K562 (cell line): ENCODE results near the gene HAPLN1. TPM values are rescaled to one million over a fixed set of nuclear protein-coding genes. Genes with fewer than 3 reads are reported as not detected.

ENCODE experiments used
- ATAC-seq: fragments of 200-7000 bp; cut with Tn5 transposase; 3 replicates; pipeline ENCODE4 v1.9.1; 2020; ENCODE audit warnings: moderate library complexity
- BruUV-seq: library from RNA; stranded (reverse); fragments of 400-500 nt; replicated peaks from 2 replicates; lab custom pipeline; 2021; lab: Mats Ljungman, UMichigan
- CTCF ChIA-PET: fragments of 300-600 bp; formaldehyde crosslinking; extraction: SDS; loops from one replicate; lab custom pipeline; 2021; ENCODE audit warnings: low intra/inter-chr PET ratio; lab: Yijun Ruan, JAX
- POLR2A ChIA-PET: fragments of 300-600, 350-650 bp; sonication (Branson Sonifier 250); formaldehyde crosslinking; extraction: SDS; loops from one replicate; lab custom pipeline; 2021; ENCODE audit warnings: antibody characterized with exemption, inconsistent platforms; lab: Yijun Ruan, JAX
- DNase-seq, 4 experiments: peaks; one replicate each; pipeline versions ENCODE4 v3.0.0 to v3.0.0-alpha.2; 2011 to 2018; ENCODE audit warnings: low spot score in 3 of 4, mixed read lengths in 3 of 4; ENCODE audit errors: extremely low read depth in 1 of 4
- FAIRE-seq: peaks from 2 replicates; lab custom pipeline; 2011; peaks lifted over from hg19 to GRCh38; lab: Jason Lieb, UNC
- H2AFZ ChIP-seq: 2 replicates; pipeline ENCODE4 v1.6.0; 2011; ENCODE audit warnings: low read depth, low read length, control low read depth, inconsistent platforms
- H3K27ac ChIP-seq: fragments of 200-600 bp; 3 replicates; pipeline ENCODE4 v1.8.0; 2011; ENCODE audit warnings: low read depth, mild to moderate bottlenecking, control low read depth, inconsistent platforms, low read length, moderate library complexity, mixed read lengths; ENCODE audit errors: extremely low read depth
- H3K27me3 ChIP-seq, 2 experiments: fragments of 300-600 bp in 1 of 2; 2 replicates in 1 of 2; 3 replicates in 1 of 2; pipeline versions ENCODE4 v1.6.0 to v1.8.0; 2011; ENCODE audit warnings: inconsistent platforms in 2 of 2, low read length in 2 of 2, mild to moderate bottlenecking in 1 of 2, mixed read lengths in 1 of 2, moderate library complexity in 1 of 2; ENCODE audit not compliant: control insufficient read depth in 2 of 2, insufficient read depth in 2 of 2
- H3K36me3 ChIP-seq: fragments of 300-600 bp; 3 replicates; pipeline ENCODE4 v1.8.0; 2011; ENCODE audit warnings: mild to moderate bottlenecking, low read length, inconsistent platforms; ENCODE audit not compliant: control insufficient read depth, insufficient read depth
- H3K4me1 ChIP-seq, 2 experiments: fragments of 200-600 bp in 1 of 2; replicated peaks in 1 of 2; 2 replicates in 1 of 2; 3 replicates in 1 of 2; pipeline versions ENCODE4 v1.5.1 to v1.8.0; 2011; ENCODE audit warnings: inconsistent platforms in 2 of 2, low read length in 2 of 2, mild to moderate bottlenecking in 1 of 2, mixed read lengths in 1 of 2, moderate library complexity in 1 of 2; ENCODE audit not compliant: control insufficient read depth in 2 of 2, insufficient read depth in 2 of 2
- H3K4me2 ChIP-seq: 2 replicates; pipeline ENCODE4 v1.6.1; 2011; ENCODE audit warnings: low read length, control low read depth, inconsistent platforms, mixed read lengths; ENCODE audit not compliant: insufficient read depth
- H3K4me3 ChIP-seq: fragments of 200-600 bp; sonication (generic), shearing (Covaris generic); 2 replicates; pipeline ENCODE4 v1.5.1; 2016; ENCODE audit warnings: control low read depth, inconsistent platforms
- H3K79me2 ChIP-seq: fragments of 200-600 bp; 3 replicates; pipeline ENCODE4 v1.8.0; 2011; ENCODE audit warnings: low read length, inconsistent platforms; ENCODE audit not compliant: control insufficient read depth, insufficient read depth
- H3K9ac ChIP-seq, 2 experiments: 2 replicates each; pipeline versions ENCODE4 v1.6.0 to v1.6.1; 2011; ENCODE audit warnings: low read depth in 2 of 2, low read length in 2 of 2, control low read depth in 1 of 2, inconsistent platforms in 1 of 2, mild to moderate bottlenecking in 1 of 2, mixed read lengths in 1 of 2; ENCODE audit not compliant: insufficient read depth in 1 of 2
- H3K9me1 ChIP-seq: one replicate; pipeline ENCODE4 v1.6.0; 2011; ENCODE audit warnings: inconsistent platforms, mild to moderate bottlenecking, low read length, moderate library complexity; ENCODE audit not compliant: control insufficient read depth, insufficient read depth
- H3K9me3 ChIP-seq: replicated peaks from 2 replicates; pipeline ENCODE4 v1.5.1; 2011; ENCODE audit warnings: low read depth, low read length, inconsistent platforms; ENCODE audit not compliant: control insufficient read depth, insufficient read depth
- H4K20me1 ChIP-seq: replicated peaks from 2 replicates; pipeline ENCODE4 v1.6.1; 2011; ENCODE audit warnings: low read length, inconsistent platforms, mixed read lengths; ENCODE audit not compliant: control insufficient read depth, insufficient read depth
- ATF7 ChIP-seq: fragments of 450-650 bp; IDR thresholded peaks from 2 replicates; pipeline ENCODE4 v1.7.1; 2014; ENCODE audit warnings: mild to moderate bottlenecking, moderate library complexity
- DMBX1 ChIP-seq: fragments of 250-450 bp; sonication (Bioruptor Pico); IDR thresholded peaks from 2 replicates; pipeline ENCODE4 v1.8.0; 2022; ENCODE audit warnings: inconsistent platforms, mild to moderate bottlenecking, moderate library complexity, borderline replicate concordance
- DNMT1 ChIP-seq: fragments of 450-650 bp; IDR thresholded peaks from 2 replicates; pipeline ENCODE4 v1.6.1; 2016; ENCODE audit warnings: antibody characterized with exemption, mild to moderate bottlenecking
- E2F5 ChIP-seq: sonication (generic); formaldehyde crosslinking; IDR thresholded peaks from 2 replicates; pipeline ENCODE4 v1.8.0; 2022; ENCODE audit warnings: mild to moderate bottlenecking, missing genetic modification reagents
- FOXM1 ChIP-seq, 2 experiments: fragments of 450-650 bp in 1 of 2; sonication (generic) in 1 of 2; formaldehyde crosslinking in 1 of 2; IDR thresholded peaks; 2 replicates each; pipeline versions ENCODE4 v1.6.1 to v1.9.0; 2017 to 2022; ENCODE audit warnings: low read depth in 2 of 2, mild to moderate bottlenecking in 2 of 2, missing genetic modification reagents in 1 of 2, moderate library complexity in 1 of 2
- FUS ChIP-seq: fragments of 200-400 bp; formaldehyde crosslinking; optimal IDR thresholded peaks from 2 replicates; pipeline ENCODE3; 2017; ENCODE audit warnings: low read depth, low read length
- HDAC1 ChIP-seq, 2 experiments: fragments of 450-650 bp; IDR thresholded peaks; 2 replicates each; pipeline ENCODE4 v1.6.1; 2016 to 2017; ENCODE audit warnings: inconsistent platforms in 1 of 2, mild to moderate bottlenecking in 1 of 2, moderate library complexity in 1 of 2
- NBN ChIP-seq: fragments of 450-650 bp; IDR thresholded peaks from 2 replicates; pipeline ENCODE4 v1.6.1; 2016; ENCODE audit warnings: low read depth, mild to moderate bottlenecking
- NCOA4 ChIP-seq: fragments of 450-650 bp; IDR thresholded peaks from 2 replicates; pipeline ENCODE4 v1.6.1; 2018; ENCODE audit warnings: mild to moderate bottlenecking; ENCODE audit not compliant: partially characterized antibody
- NFYB ChIP-seq: IDR thresholded peaks from 2 replicates; pipeline ENCODE4 v1.6.1; 2011; ENCODE audit warnings: mild to moderate bottlenecking, moderate library complexity; ENCODE audit not compliant: insufficient read length; ENCODE audit errors: extremely low read depth
- NONO ChIP-seq, 2 experiments: fragments of 200-400 bp in 1 of 2; fragments of 450-650 bp in 1 of 2; formaldehyde crosslinking in 1 of 2; IDR thresholded peaks; 2 replicates each; pipeline ENCODE4 v1.6.1; 2017; ENCODE audit warnings: low read depth in 2 of 2, mild to moderate bottlenecking in 2 of 2, moderate library complexity in 2 of 2, low read length in 1 of 2
- RFX1 ChIP-seq: fragments of 450-650 bp; IDR thresholded peaks from 2 replicates; pipeline ENCODE4 v1.6.1; 2016; ENCODE audit warnings: mild to moderate bottlenecking, moderate library complexity
- SMAD2 ChIP-seq: fragments of 150-350 bp; IDR thresholded peaks from 2 replicates; pipeline ENCODE4 v1.6.1; 2014; ENCODE audit warnings: low read depth, mild to moderate bottlenecking, low read length
- ZNF134 ChIP-seq: fragments of 250-450 bp; sonication (Bioruptor Pico); conservative IDR thresholded peaks from 2 replicates; pipeline ENCODE4 v1.4.0; 2020
- ZNF197 ChIP-seq: fragments of 200-800 bp; sonication (Bioruptor generic); IDR thresholded peaks from 2 replicates; pipeline ENCODE4 v1.6.1; 2016; ENCODE audit warnings: low read depth, missing genetic modification characterization, missing compliant biosample characterization
- ZNF592 ChIP-seq: fragments of 450-650 bp; IDR thresholded peaks from 2 replicates; pipeline ENCODE4 v1.6.1; 2017; ENCODE audit warnings: antibody characterized with exemption, mild to moderate bottlenecking
- WGBS: fragments of 100-300 bp; shearing (Covaris generic); methylation state at CpG from one replicate; pipeline ENCODE4 v1.1.6; 2016; ENCODE audit warnings: low coverage, mixed read lengths; ENCODE audit not compliant: insufficient coverage; ENCODE audit errors: missing lambda C conversion rate; 5-methylcytosine and 5-hydroxymethylcytosine counted together
- in situ Hi-C: fragments of 300-500 bp; cut with MboI; formaldehyde crosslinking; loops from 4 replicates; pipeline ENCODE4 v1.15.0; 2018; ENCODE audit warnings: inconsistent platforms, mixed read lengths
- intact Hi-C: fragments of 100-400 bp; cut with micrococcal nuclease; formaldehyde crosslinking; loops from 2 replicates; pipeline ENCODE4 v1.14.2; 2022
- polyA plus RNA-seq, 8 experiments: library from polyadenylated mRNA; depleted of rRNA in 4 of 8; stranded (reverse) in 5 of 8; unstranded in 3 of 8; fragments of >200 nt; fragmentation: Nextera tagmentation in 2 of 8; fragmentation: Illumina TruSeq in 1 of 8; extraction: Ambion mirVana in 2 of 8; extraction: Trizol in 1 of 8; gene quantifications; 2 replicates each; pipeline versions ENCODE4 v1.2.1 to v1.2.3, GENCODE V29; 2011 to 2014; ENCODE audit warnings: inconsistent platforms in 1 of 8, missing spikeins in 1 of 8
- total RNA-seq, 7 experiments: library from RNA; depleted of rRNA in 6 of 7; stranded (reverse); fragments of >200 nt in 6 of 7; fragmentation: Illumina TruSeq in 2 of 7; extraction: Trizol in 2 of 7; gene quantifications; 2 replicates each; pipeline versions ENCODE4 v1.2.1 to v1.2.3, GENCODE V29; 2011 to 2021; ENCODE audit warnings: low replicate concordance in 1 of 7

The HAPLN1 gene
- total and polyA plus RNA-seq, 9 of the 15 experiments (the other 6 are each of a cell fraction or from before 2014, with no cell fraction given) = not detected

- peaks cover 0 to 8% of the 10 kb centered on the region in 2 experiments; a peak in 1 of 5 replicates for H3K4me1 ChIP-seq
- intact Hi-C loops = no loop called here
- in situ Hi-C loops = no loop called here
- H4K20me1 ChIP-seq = no peaks in the 10 kb centered on the region
- H2AFZ ChIP-seq = no peak overlapping the region
- DNase-seq (no peak), FAIRE-seq (no peak)
- peaks cover 3 to 18% of the 10 kb centered on the region in 2 experiments; a peak in 3 of 5 replicates for H3K27me3 ChIP-seq
- H3K4me2 ChIP-seq = no peak overlapping the region
- 0% methylated on average over 2 of the region's 2 CpGs for WGBS
- POLR2A ChIA-PET = no interaction called here
- H3K36me3 ChIP-seq = no peaks in the 10 kb centered on the region
- no TSS peak for BruUV-seq
- no peak for TF ChIP-seq ZNF592
- TF ChIP-seq ATF7 = no peak
- TF ChIP-seq NONO (IDR thresholded peaks at IDR 0.05; ENCODE audit: low read depth in 2 of 2, low read length in 1 of 2) = no peak
- TF ChIP-seq E2F5 (CRISPR knock-in tag) = no peak
- no peak for TF ChIP-seq HDAC1 (IDR thresholded peaks at IDR 0.05)
- TF ChIP-seq FOXM1 (IDR thresholded peaks at IDR 0.05; ENCODE audit: low read depth) = no peak
- no peak for TF ChIP-seq FOXM1 (CRISPR knock-in tag; IDR thresholded peaks at IDR 0.05; ENCODE audit: low read depth)
- TF ChIP-seq FUS = no peak
- no peak for TF ChIP-seq NBN
- no peak for TF ChIP-seq DNMT1
- no peak for TF ChIP-seq NCOA4
- no peak for TF ChIP-seq ZNF134 (CRISPR knock-in tag)
- no peak for TF ChIP-seq RFX1
- no peak for TF ChIP-seq ZNF197 (CRISPR knock-in tag)
- no peak for TF ChIP-seq SMAD2
- no peak for TF ChIP-seq NFYB
- no peak for TF ChIP-seq DMBX1 (CRISPR knock-in tag)
- TF ChIP-seq, all 486 proteins: peak for 0
- no peak for ATAC-seq
- no peaks in the 10 kb centered on the region for H3K9me3 ChIP-seq
- no peak overlapping the region for H3K4me3 ChIP-seq
- no peaks in the 10 kb centered on the region for H3K9me1 ChIP-seq
- no peak overlapping the region for H3K9ac ChIP-seq
- H3K79me2 ChIP-seq = no peaks in the 10 kb centered on the region
- CTCF ChIA-PET = no interaction called here
- H3K27ac ChIP-seq = no peak overlapping the region
These were observed 4.3 kb upstream of the HAPLN1 start for GRCh38 chr5:83724935-83725334.
